Adrenal gland (tissue), 5 donors: ENCODE measurements around the gene WWOX.

Source experiments
- CTCF ChIP-seq, 6 experiments: fragments of 450-650 bp in 4 of 6; fragments of 200-600 bp in 2 of 6; sonication (generic) in 1 of 6; IDR thresholded peaks; 1 replicate in 5 of 6; 2 replicates in 1 of 6; pipeline versions ENCODE4 v1.5.1 to v1.8.0; 2016 to 2021; ENCODE audit warnings: antibody characterized with exemption in 6 of 6, mild to moderate bottlenecking in 2 of 6, moderate library complexity in 1 of 6
- POLR2A ChIP-seq, 2 donors: fragments of 450-650 bp; IDR thresholded peaks; one replicate each; pipeline ENCODE4 v1.6.1; 2017; ENCODE audit warnings: antibody characterized with exemption in 2 of 2, mild to moderate bottlenecking in 2 of 2, moderate library complexity in 1 of 2
- donor health status: DM: no; HTN: no; CAD: no.

GRCh38 chr16:78278056-78278450, 178.6 kb downstream of the WWOX start:
- TF ChIP-seq CTCF (IDR thresholded peaks at IDR 0.05) (no peak), POLR2A (IDR thresholded peaks at IDR 0.05) (no peak)
